Panc1 (cell line): ENCODE results near the gene TMEM150A. TPM values are rescaled to one million over a fixed set of nuclear protein-coding genes. Genes with fewer than 3 reads are reported as not detected.

Source experiments
- ATAC-seq: fragments of 200-7000 bp; cut with Tn5 transposase; 2 replicates; pipeline ENCODE4 v1.9.1; 2020; ENCODE audit warnings: mild to moderate bottlenecking, moderate library complexity
- BruUV-seq: library from RNA; stranded (reverse); fragments of 400-500 nt; replicated peaks from 2 replicates; lab custom pipeline; 2021; lab: Mats Ljungman, UMichigan
- CTCF ChIA-PET: fragments of 300-600 bp; sonication (Branson Sonifier 250); formaldehyde crosslinking; loops from one replicate; lab custom pipeline; 2022; ENCODE audit warnings: antibody characterized with exemption; lab: Charles Lee
- POLR2A ChIA-PET: fragments of 300-600 bp; sonication (Branson Sonifier 250); formaldehyde crosslinking; loops from one replicate; lab custom pipeline; 2022; ENCODE audit warnings: antibody characterized with exemption; lab: Charles Lee
- DNase-seq: peaks from one replicate; pipeline ENCODE4 v3.0.0-alpha.2; 2010; ENCODE audit warnings: low read depth, low spot score
- H3K27ac ChIP-seq: 2 replicates; pipeline ENCODE4 v1.5.1; 2011; ENCODE audit warnings: mild to moderate bottlenecking, low read length, inconsistent platforms
- H3K27me3 ChIP-seq: fragments of 200-500 bp; sonication (Bioruptor generic); 2 replicates; pipeline ENCODE4 v1.6.0; 2014; ENCODE audit warnings: low read length, inconsistent platforms; ENCODE audit not compliant: control insufficient read depth, insufficient read depth
- H3K36me3 ChIP-seq: fragments of 200-500 bp; sonication (Bioruptor generic); 2 replicates; pipeline ENCODE4 v1.5.1; 2014; ENCODE audit warnings: inconsistent platforms, mild to moderate bottlenecking, low read length, moderate library complexity; ENCODE audit not compliant: control insufficient read depth, insufficient read depth
- H3K4me1 ChIP-seq: 2 replicates; pipeline ENCODE4 v1.5.1; 2011; ENCODE audit warnings: inconsistent platforms, mild to moderate bottlenecking, low read length, moderate library complexity; ENCODE audit not compliant: control insufficient read depth, insufficient read depth
- H3K4me3 ChIP-seq, 2 experiments: 2 replicates each; pipeline ENCODE4 v1.5.1; 2011 to 2012; ENCODE audit warnings: low read depth in 2 of 2, low read length in 2 of 2, mild to moderate bottlenecking in 2 of 2, inconsistent platforms in 1 of 2, moderate library complexity in 1 of 2
- H3K9me3 ChIP-seq: fragments of 200-500 bp; sonication (Bioruptor generic); 2 replicates; pipeline ENCODE4 v1.5.1; 2014; ENCODE audit warnings: low read depth, mild to moderate bottlenecking, inconsistent platforms, low read length, moderate library complexity; ENCODE audit not compliant: control insufficient read depth, insufficient read depth
- CTCF ChIP-seq: fragments of 450-650 bp; IDR thresholded peaks from 2 replicates; pipeline ENCODE4 v1.5.1; 2017; ENCODE audit warnings: mild to moderate bottlenecking
- POLR2AphosphoS5 ChIP-seq: IDR thresholded peaks from 2 replicates; pipeline ENCODE4 v1.6.1; 2012; ENCODE audit warnings: mild to moderate bottlenecking, low read depth, low read length, moderate library complexity
- REST ChIP-seq, 2 experiments: IDR thresholded peaks; 2 replicates each; pipeline ENCODE4 v1.6.1; 2011 to 2012; ENCODE audit warnings: low read depth in 2 of 2, control low read depth in 1 of 2, low read length in 1 of 2, mild to moderate bottlenecking in 1 of 2, moderate library complexity in 1 of 2; ENCODE audit not compliant: insufficient read depth in 1 of 2
- SIN3A ChIP-seq: IDR thresholded peaks from 2 replicates; pipeline ENCODE4 v1.6.1; 2012; ENCODE audit warnings: low read depth, mild to moderate bottlenecking, low read length, moderate library complexity, borderline replicate concordance; ENCODE audit not compliant: insufficient read depth
- TCF7L2 ChIP-seq: IDR thresholded peaks from 2 replicates; pipeline ENCODE4 v1.6.1; 2011; ENCODE audit warnings: mild to moderate bottlenecking, low read depth, low read length, inconsistent platforms
- in situ Hi-C: cut with HindIII; loops from 2 replicates; pipeline ENCODE4 v1.10.0; 2016; ENCODE audit warnings: low sequenced_read_pairs, low pct_unique_long_range_greater_than_20kb
- intact Hi-C: fragments of 100-400 bp; cut with micrococcal nuclease; formaldehyde crosslinking; loops from one replicate; pipeline ENCODE4 v1.10.0; 2022; ENCODE audit not compliant: unreplicated experiment
- total RNA-seq: library from RNA; stranded (reverse); gene quantifications from one replicate; pipeline ENCODE4 v1.2.1, GENCODE V29; 2021; ENCODE audit not compliant: unreplicated experiment

TMEM150A gene
- total RNA-seq, 1 experiment from 2014 or later = 30.4 TPM

- no peaks in the 10 kb centered on the region for H3K9me3 ChIP-seq
- no TSS peak for BruUV-seq
- no peak overlapping the region for H3K4me3 ChIP-seq
- H3K27me3 ChIP-seq = no peaks in the 10 kb centered on the region
- TF ChIP-seq REST (IDR thresholded peaks at IDR 0.05; ENCODE audit: insufficient read depth in 1 of 2, low read depth in 2 of 2, low read length in 1 of 2) (no peak), POLR2AphosphoS5 (no peak), SIN3A (no peak), TCF7L2 (no peak), CTCF (no peak)
- intact Hi-C loops (no loop called here), in situ Hi-C loops (no loop called here)
- ChIA-PET CTCF (interaction anchor here (0.6 kb wide), 2 partner anchors 9 to 35 kb away, joined by 3 read pairs; no protein-coding TSS in a partner anchor), POLR2A (no interaction called here)
- DNase-seq = no peak
- H3K36me3 ChIP-seq = peaks cover 37% of the 10 kb centered on the region
- ATAC-seq = no peak
- H3K27ac ChIP-seq = no peak overlapping the region
- H3K4me1 ChIP-seq = no peaks in the 10 kb centered on the region
Observed at GRCh38 chr2:85647823-85648526, 45.5 kb upstream of the TMEM150A start.

GRCh38 chr2:85646166-85646565, 43.7 kb upstream of the TMEM150A start:
- in situ Hi-C loops (no loop called here), intact Hi-C loops (no loop called here)
- no peak for ATAC-seq
- Histone ChIP-seq H3K9me3 (no peaks in the 10 kb centered on the region), H3K4me3 (no peak overlapping the region), H3K4me1 (no peaks in the 10 kb centered on the region), H3K27me3 (no peaks in the 10 kb centered on the region), H3K27ac (no peak overlapping the region), H3K36me3 (peaks cover 48% of the 10 kb centered on the region)
- BruUV-seq = TSS peak; percentile 33
- POLR2A ChIA-PET = no interaction called here
- no peak for TF ChIP-seq POLR2AphosphoS5
- TF ChIP-seq REST (IDR thresholded peaks at IDR 0.05; ENCODE audit: insufficient read depth in 1 of 2, low read depth in 2 of 2, low read length in 1 of 2) = no peak
- no peak for TF ChIP-seq TCF7L2
- TF ChIP-seq CTCF = no peak
- TF ChIP-seq SIN3A = no peak
- CTCF ChIA-PET = interaction anchor here (0.6 kb wide), 1 partner anchor 225 kb away, joined by 3 read pairs; no protein-coding TSS in a partner anchor
- no peak for DNase-seq
